ENCODE measurements around the gene ZNF260. TPM values are rescaled to one million over a fixed set of nuclear protein-coding genes. Genes with fewer than 3 reads are reported as not detected.

ZNF260 gene
- total and polyA plus RNA-seq, 2 of the 13 experiments (the other 11 are each of a cell fraction or from before 2014, with no cell fraction given): 2.8 to 10.5 TPM

DNA sequence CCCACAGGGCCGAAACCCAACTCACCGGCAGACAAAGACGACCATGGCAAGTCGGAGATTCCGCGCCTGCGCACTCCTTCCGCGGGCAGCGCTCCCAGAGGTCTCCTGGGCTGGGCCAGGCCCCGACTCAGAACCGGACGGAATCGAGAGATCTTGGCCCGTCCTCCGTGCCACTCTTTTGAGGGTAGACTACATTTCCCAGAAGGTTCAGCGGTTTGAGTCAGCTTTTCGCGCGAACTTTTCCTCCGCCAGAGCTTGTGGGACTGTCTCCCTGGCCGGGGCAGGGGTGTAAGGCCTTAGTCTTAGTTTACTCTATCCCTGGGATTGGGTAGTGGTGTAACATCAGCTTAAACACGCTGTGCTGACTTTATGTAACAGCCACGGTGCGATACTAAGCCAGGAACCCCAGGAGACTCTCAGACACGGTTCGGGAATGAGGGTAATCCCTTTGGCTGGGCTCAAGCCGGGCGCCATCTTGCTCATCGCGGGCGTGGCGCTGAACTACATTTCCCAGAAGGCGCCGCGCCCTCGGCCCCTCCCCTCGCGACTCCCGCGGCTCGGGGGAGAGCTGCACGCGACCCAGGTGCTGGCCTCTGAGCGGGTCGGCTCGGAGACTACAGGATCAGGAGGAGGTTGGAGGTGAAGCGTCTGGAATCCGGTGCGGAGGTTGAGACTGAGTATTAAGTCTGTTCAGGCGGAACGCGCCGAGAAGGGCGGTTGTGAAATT lies at the start of gene ZNF260 (continued):
- TF ChIP-seq NRL (CRISPR knock-in tag; IDR thresholded peaks at IDR 0.05; ENCODE audit: borderline replicate concordance) (0 out of 2 replicates have a peak, but pooled peaks have one; percentile 22), SALL2 (CRISPR knock-in tag; IDR thresholded peaks at IDR 0.05) (no peak; the same call in 1 of the 2 replicates), ZNF451 (CRISPR knock-in tag; IDR thresholded peaks at IDR 0.05) (0 out of 2 replicates have a peak, but pooled peaks have one; percentile 26), LCORL (IDR thresholded peaks at IDR 0.05) (no peak), LCORL (CRISPR knock-in tag; IDR thresholded peaks at IDR 0.05) (peak; percentile 27; the same call in 1 of the 2 replicates), ZNF652 (CRISPR knock-in tag; IDR thresholded peaks at IDR 0.05; ENCODE audit: borderline replicate concordance, low read depth) (no peak), NKX3-1 (CRISPR knock-in tag; IDR thresholded peaks at IDR 0.05) (0 out of 2 replicates have a peak, but pooled peaks have one; percentile 19), PITX1 (CRISPR knock-in tag; IDR thresholded peaks at IDR 0.05) (peak; percentile 84), TAF1 (CRISPR knock-in tag; IDR thresholded peaks at IDR 0.05) (peak; percentile 83; the same call in 1 of the 2 replicates), ZFP90 (CRISPR knock-in tag; IDR thresholded peaks at IDR 0.05; ENCODE audit: borderline replicate concordance) (peak; percentile 49; the same call in 1 of the 2 replicates), TCF7L2 (IDR thresholded peaks at IDR 0.05; ENCODE audit: low read depth, low read length) (no peak), ZNF574 (CRISPR knock-in tag; IDR thresholded peaks at IDR 0.05) (peak; percentile 81), ZNF274 (CRISPR knock-in tag; IDR thresholded peaks at IDR 0.05) (peak; percentile 24; the same call in 1 of the 2 replicates), ZBTB42 (CRISPR knock-in tag; IDR thresholded peaks at IDR 0.05) (0 out of 2 replicates have a peak, but pooled peaks have one; percentile 59), PHB2 (IDR thresholded peaks at IDR 0.05; ENCODE audit: partially characterized antibody) (no peak), TOPORS (CRISPR knock-in tag; IDR thresholded peaks at IDR 0.05) (peak; percentile 55; the same call in 1 of the 2 replicates), ZNF724P (CRISPR knock-in tag; IDR thresholded peaks at IDR 0.05; ENCODE audit: borderline replicate concordance) (peak; percentile 73; the same call in 1 of the 2 replicates), ZNF30 (CRISPR knock-in tag; IDR thresholded peaks at IDR 0.05) (no peak)
- TF ChIP-seq, protein P1, sequence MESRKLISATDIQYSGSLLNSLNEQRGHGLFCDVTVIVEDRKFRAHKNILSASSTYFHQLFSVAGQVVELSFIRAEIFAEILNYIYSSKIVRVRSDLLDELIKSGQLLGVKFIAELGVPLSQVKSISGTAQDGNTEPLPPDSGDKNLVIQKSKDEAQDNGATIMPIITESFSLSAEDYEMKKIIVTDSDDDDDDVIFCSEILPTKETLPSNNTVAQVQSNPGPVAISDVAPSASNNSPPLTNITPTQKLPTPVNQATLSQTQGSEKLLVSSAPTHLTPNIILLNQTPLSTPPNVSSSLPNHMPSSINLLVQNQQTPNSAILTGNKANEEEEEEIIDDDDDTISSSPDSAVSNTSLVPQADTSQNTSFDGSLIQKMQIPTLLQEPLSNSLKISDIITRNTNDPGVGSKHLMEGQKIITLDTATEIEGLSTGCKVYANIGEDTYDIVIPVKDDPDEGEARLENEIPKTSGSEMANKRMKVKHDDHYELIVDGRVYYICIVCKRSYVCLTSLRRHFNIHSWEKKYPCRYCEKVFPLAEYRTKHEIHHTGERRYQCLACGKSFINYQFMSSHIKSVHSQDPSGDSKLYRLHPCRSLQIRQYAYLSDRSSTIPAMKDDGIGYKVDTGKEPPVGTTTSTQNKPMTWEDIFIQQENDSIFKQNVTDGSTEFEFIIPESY (CRISPR knock-in tag; IDR thresholded peaks at IDR 0.05): peak; percentile 24; the same call in 1 of the 2 replicates
- TF ChIP-seq, protein P2, sequence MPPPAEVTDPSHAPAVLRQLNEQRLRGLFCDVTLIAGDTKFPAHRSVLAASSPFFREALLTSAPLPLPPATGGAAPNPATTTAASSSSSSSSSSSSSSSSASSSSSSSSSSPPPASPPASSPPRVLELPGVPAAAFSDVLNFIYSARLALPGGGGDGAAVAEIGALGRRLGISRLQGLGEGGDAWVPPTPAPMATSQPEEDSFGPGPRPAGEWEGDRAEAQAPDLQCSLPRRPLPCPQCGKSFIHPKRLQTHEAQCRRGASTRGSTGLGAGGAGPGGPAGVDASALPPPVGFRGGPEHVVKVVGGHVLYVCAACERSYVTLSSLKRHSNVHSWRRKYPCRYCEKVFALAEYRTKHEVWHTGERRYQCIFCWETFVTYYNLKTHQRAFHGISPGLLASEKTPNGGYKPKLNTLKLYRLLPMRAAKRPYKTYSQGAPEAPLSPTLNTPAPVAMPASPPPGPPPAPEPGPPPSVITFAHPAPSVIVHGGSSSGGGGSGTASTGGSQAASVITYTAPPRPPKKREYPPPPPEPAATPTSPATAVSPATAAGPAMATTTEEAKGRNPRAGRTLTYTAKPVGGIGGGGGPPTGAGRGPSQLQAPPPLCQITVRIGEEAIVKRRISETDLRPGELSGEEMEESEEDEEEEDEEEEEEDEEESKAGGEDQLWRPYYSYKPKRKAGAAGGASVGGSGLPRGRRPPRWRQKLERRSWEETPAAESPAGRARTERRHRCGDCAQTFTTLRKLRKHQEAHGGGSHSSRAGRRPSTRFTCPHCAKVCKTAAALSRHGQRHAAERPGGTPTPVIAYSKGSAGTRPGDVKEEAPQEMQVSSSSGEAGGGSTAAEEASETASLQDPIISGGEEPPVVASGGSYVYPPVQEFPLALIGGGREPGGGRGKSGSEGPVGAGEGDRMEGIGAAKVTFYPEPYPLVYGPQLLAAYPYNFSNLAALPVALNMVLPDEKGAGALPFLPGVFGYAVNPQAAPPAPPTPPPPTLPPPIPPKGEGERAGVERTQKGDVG (CRISPR knock-in tag; IDR thresholded peaks at IDR 0.05; ENCODE audit: borderline replicate concordance): no peak
- TF ChIP-seq, protein P3, sequence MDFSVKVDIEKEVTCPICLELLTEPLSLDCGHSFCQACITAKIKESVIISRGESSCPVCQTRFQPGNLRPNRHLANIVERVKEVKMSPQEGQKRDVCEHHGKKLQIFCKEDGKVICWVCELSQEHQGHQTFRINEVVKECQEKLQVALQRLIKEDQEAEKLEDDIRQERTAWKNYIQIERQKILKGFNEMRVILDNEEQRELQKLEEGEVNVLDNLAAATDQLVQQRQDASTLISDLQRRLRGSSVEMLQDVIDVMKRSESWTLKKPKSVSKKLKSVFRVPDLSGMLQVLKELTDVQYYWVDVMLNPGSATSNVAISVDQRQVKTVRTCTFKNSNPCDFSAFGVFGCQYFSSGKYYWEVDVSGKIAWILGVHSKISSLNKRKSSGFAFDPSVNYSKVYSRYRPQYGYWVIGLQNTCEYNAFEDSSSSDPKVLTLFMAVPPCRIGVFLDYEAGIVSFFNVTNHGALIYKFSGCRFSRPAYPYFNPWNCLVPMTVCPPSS (IDR thresholded peaks at IDR 0.05): no peak

Data from HepG2 (cell line).